Measurements from ENCODE around the gene SSUH2.

SSUH2 gene

GRCh38 chr3:8639659-8640000, 5.0 kb downstream of the SSUH2 start:
- DNase-seq = no peak

- DNase-seq = no peak
These were observed 5.5 kb downstream of the SSUH2 start for GRCh38 chr3:8638994-8639658.

GRCh38 chr3:8637348-8637747, 7.2 kb downstream of the SSUH2 start:
- DNase-seq = no peak

DNA sequence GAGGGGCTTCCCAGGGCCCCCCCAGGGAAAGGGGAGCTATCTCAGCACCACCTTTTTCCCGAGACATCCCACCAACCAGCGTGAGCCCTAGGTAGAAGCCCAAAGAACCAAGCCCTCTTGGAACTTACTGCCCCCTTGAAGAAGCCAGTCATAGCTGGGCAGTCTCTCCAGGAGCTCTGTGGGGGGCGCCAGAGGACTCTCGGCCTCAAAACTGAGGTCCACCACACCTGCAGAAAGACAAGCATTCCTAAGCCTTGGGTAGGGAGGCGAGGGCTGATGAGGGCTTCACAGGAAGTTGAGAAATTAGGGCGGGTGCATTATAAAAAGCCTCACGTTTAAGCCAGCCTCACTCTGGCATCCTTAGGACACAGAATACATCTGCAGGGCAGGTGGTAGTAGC, 9.0 kb downstream of the SSUH2 start:
- DNase-seq = no peak

DNA sequence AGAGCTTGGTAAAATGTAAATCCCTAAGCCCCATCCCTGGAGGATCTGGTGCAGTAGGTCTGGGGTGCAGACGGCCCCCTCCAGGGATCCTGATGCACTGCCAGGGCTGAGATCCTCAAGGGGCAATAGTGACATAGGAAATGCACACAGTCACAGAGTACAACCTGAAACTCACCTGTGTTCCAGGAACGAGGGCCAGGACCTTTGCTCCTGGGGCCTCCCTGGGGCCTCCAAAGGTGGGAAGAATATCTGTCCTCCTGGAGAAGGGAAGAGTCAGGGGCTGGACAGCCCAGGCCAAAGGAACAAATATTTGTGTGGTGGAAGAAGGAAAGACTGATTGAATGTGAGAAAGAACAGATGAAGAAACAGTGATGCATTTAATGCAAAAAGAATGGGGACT, 9.5 kb downstream of the SSUH2 start:
- DNase-seq = no peak

DNA sequence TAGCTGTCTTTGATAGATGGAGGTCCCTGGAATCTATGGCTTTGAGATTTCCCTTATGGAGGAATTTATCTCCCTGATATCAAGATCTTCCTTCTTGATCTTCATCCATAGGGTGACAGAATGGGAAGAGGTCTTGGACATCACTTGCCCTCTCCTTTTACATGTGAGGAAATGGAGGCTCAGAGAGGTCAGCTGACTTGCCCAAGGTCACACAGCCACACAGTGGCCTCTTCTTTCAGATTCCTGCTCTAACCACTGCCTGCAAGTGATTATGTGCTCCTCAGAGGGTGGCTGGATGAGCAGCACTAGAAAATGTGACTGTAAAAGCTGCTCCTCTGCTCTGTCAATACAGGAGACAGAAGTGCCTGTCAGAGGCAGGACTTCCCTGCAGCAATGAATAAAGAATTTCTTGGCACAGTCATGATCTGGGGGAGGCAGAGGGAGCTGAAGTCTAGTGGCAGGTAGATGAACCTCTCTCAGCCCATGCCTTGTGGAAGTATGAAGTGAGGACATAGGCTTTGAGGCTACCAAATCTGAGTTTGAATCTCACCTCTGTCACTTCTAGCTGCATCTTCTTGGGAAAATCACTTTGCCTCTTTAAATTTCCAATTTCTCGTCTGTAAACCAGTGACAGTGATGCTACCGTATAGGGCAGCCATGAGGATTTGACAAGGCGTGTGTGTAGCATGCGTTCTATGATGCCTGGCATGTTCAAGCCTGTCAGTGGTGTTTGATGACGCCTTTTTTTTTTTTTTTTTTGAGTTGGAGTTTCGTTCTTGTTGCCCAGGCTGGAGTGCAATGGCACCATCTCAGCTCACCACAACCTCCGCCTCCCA, 12.0 kb downstream of the SSUH2 start:
- DNase-seq = no peak

DNA sequence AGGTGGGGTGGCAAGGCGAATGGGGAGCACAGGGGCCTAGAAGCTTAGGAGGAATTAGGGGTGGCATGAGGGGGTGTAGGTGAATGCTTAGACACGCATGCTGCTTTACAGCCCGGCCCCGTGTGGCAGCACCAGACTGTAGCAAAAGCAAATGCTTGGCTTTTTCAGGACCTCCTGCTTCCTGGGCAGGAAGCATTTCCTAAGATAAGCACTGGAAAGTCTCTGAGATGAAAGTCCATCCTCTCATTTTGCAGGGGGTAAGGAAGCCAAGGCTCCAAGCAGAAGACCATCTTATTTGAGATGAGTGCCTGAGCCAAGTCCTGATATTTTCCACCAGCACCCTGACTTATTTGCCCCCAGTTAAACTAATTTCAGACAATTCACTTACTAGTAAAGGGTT, 12.9 kb downstream of the SSUH2 start:
- DNase-seq = no peak

- no peak for DNase-seq
These were observed 15.2 kb downstream of the SSUH2 start for GRCh38 chr3:8629151-8630021.

GRCh38 chr3:8627949-8628348, 16.6 kb downstream of the SSUH2 start:
- DNase-seq = no peak

GRCh38 chr3:8627201-8627940, 17.2 kb downstream of the SSUH2 start:
- no peak for DNase-seq

GRCh38 chr3:8625991-8626390, 18.6 kb downstream of the SSUH2 start:
- no peak for DNase-seq

DNA sequence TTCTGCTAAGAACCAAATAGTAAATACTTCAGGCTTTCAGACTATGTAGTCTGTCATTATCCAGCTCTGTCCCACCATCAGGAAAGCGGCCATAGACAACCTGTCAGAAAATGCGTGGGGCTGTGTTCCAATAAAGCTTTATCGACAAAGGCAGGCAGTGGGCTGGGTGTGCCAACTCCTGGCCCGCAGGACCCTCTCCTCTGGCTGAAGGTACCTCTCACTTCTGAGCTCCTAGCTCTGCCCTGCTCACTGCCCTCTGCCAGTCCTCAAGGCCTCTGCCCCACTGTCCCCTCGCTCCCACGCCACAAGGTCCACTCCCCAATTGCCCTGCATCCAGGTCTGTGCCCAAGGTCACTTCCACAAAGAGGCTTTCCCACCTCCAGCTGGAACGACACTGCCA, 20.0 kb downstream of the SSUH2 start:
- no peak for DNase-seq

DNA sequence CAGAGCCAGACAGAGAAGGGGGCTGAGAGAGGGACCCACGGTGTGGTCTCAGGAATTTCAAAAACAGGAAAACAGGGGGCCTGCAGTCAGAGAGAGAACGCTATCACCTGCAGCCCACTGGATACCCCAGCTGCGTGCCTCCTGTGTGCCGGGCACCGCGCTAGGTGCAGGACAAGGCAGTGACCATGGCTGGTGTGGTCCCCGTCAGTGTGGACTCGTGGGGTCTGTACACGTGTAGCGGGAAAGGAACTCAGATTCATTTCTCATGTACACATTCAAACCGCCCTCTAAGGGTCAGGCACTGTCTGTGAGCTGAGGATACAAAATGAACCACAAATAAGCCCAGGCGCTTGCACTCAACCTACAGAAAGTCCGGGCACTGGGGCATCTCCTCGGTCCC, 20.9 kb downstream of the SSUH2 start:
- no peak for DNase-seq

DNA sequence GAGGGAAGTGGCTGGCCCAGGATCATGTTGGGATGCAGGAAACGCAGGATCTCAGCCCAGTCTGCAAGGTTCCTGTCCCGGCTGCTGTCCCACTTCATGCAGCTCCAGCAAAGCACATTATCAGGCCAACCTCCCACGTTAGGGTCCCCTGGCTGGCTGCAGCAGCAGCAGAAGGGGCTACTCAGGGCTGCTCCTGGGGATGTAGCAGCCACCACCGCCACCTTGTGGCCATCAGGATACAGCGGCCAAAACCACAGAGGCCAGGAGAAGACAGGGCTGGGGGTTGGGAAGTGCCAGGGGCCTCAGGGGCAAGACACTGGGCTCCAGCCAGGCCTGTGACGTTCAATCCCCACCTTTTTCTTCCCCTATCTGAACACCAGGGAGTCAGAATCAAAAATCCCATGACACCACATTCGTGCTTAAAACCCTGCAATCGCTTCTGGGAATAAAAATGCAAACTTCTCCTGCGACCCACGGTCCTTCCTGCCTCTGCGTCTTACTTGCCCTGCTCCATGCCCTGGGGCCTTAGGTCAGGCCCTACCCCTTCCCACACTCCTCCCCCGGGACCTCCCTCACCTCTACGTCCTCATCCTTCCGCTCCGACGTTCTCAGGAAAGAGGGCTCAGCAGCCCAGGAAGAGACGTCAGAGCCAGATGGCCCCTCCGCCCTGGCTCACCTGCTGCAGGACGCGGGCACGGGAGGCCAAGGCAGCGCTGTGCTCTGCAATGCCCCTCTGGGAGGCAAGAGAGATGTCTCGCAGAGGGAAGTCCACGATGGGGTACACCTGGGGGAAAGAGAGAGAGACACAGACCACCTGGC, 21.5 kb downstream of the SSUH2 start:
- DNase-seq = no peak

DNA sequence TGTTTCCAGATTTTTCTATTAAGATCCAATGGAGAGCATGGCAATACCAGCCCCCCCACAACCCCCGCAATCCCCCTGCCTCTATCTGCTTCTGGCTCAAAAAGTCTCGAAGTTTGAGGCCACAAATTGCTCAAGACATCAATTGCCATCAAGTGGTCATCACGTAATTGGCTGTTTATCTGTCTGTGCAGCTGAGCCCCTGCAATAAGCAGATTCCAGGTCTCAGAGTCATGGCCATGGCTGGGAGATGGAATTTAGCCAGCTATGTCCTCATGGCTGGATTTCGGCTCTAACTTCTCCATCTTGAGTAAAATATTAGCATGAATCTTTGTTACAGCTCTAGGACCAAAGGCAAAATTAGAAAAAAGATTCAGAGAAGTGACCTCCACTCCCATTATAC, 22.7 kb downstream of the SSUH2 start:
- no peak for DNase-seq

DNA sequence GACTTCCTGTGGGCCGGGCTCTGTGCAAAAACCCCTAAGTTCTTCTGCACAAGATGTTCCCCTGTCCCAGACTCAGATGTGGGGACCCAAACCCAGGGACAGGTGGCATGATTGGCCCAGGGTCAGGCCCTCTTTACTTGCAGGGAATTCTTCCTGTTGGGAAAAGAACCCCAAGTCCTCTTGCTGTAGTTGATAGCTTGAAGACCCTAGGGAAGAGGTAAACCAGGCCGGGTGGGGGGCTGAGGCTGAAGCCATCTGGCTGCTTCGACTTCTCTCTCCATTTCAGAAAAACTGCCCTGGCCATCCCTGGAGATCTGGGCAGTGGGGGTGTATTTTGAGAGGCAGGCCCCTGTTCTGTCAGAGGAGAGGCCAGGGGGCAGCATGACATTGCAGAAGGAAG, 23.5 kb downstream of the SSUH2 start:
- DNase-seq = no peak

- DNase-seq = no peak
These were observed 25.1 kb downstream of the SSUH2 start for GRCh38 chr3:8619548-8619947.

DNA sequence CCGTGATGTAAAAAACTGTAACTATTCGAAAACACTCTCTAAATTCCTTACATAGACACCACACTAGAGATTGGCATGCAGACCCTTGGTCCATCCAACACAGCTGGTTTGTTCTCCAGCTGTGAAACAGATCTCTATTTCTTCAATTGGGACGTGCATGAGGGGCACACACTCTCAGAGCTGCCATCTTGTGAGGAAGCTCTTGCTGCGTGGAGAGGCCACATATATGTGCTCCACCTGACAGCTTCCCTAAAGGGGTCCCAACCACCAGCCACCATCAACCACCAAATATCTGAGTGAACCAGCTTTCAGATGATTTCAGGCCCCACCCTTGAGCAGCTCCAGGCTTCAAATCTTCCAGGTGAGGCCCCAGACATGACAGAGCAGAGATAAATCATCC, 25.6 kb downstream of the SSUH2 start:
- no peak for DNase-seq

DNA sequence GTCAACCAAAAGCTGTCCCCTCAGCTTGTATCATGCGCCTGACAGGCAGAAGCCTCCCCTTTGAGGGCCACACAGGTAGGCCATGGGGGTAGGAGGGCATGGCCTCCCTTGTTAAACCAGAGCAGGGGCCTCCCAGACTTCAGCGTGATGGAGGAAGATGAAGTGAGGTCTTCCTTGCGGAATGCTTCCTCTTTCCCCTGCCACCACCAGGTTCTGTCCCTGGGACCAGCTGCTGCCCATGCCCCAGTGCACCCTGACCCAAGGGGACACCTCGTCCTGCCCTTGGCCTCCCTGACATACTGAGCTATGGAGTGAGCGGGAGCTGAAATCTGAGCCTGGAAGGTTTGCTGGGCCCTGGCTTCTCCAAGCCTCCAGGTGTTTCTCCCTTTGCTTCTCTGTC, 26.7 kb downstream of the SSUH2 start:
- no peak for DNase-seq

GRCh38 chr3:8610951-8611350, 33.6 kb downstream of the SSUH2 start:
- no peak for DNase-seq

DNA sequence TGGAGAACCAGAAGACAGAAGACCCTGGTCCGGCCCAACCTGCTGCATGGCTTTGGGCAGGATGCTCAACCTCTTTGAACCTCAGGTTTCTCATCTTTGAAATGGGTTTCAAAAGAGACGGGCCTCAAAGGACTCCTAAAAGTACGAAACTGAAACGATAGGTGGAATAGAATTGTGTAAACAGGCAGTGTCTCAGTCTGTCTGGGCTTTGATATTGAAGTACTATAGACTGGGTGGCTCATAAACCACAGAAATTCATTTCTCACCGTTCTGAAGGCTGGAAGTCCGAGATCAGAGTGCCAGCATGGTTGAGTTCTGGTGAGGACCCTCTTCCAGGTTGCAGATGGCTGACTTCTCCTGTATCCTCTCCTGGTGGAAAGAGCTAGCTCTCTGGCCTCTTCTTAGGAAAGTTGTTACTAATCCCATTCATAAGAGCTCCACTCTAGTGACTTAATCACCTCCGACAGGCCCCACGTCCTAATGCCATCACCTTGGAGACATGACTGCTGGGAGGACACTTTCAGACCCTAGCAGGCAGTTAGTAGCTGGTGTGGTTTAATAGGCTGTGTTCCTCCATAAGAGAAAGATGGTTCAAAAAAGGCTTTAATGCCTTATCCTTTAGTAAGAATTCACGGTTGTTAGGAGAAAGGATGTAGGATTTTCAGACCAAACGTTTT, 35.7 kb downstream of the SSUH2 start:
- no peak for DNase-seq
